ENCODE measurements around the gene DBH.

Gene DBH

GRCh38 chr9:133684936-133685361, 48.8 kb downstream of the DBH start:
- Mint-ChIP-seq H3K4me1 (peaks cover 34% of the 10 kb centered on the region), H3K4me3 (no peak overlapping the region), H3K27me3 (no peaks in the 10 kb centered on the region), H3K27ac (no peak overlapping the region), H3K9me3 (no peaks in the 10 kb centered on the region)
- ATAC-seq (no peak), DNase-seq (no peak)

GRCh38 chr9:133685653-133686609, 49.8 kb downstream of the DBH start:
- Mint-ChIP-seq H3K27ac (no peak overlapping the region), H3K4me1 (peaks cover 34% of the 10 kb centered on the region), H3K4me3 (no peak overlapping the region), H3K27me3 (no peaks in the 10 kb centered on the region), H3K9me3 (no peaks in the 10 kb centered on the region)
- DNase-seq (no peak), ATAC-seq (no peak)

GRCh38 chr9:133686642-133687575, 50.7 kb downstream of the DBH start:
- Mint-ChIP-seq H3K27ac (no peak overlapping the region), H3K9me3 (no peaks in the 10 kb centered on the region), H3K4me3 (no peak overlapping the region), H3K4me1 (peaks cover 37% of the 10 kb centered on the region), H3K27me3 (no peaks in the 10 kb centered on the region)
- no peak for ATAC-seq
- no peak for DNase-seq

- DNase-seq, result no peak
- no peaks in the 10 kb centered on the region for H3K9me3 Mint-ChIP-seq
- ATAC-seq, result no peak
- H3K4me3 Mint-ChIP-seq, result no peak overlapping the region
- H3K4me1 Mint-ChIP-seq, result peaks cover 37% of the 10 kb centered on the region
- no peak overlapping the region for H3K27ac Mint-ChIP-seq
- H3K27me3 Mint-ChIP-seq, result no peaks in the 10 kb centered on the region
Observed at GRCh38 chr9:133687856-133688761, 51.9 kb downstream of the DBH start.

- ATAC-seq (no peak), DNase-seq (no peak)
- Mint-ChIP-seq H3K27me3 (no peaks in the 10 kb centered on the region), H3K9me3 (no peaks in the 10 kb centered on the region), H3K27ac (no peak overlapping the region), H3K4me1 (peaks cover 26% of the 10 kb centered on the region), H3K4me3 (no peak overlapping the region)
Observed at GRCh38 chr9:133689151-133689763, 53.1 kb downstream of the DBH start.

- H3K4me1 Mint-ChIP-seq, result peaks cover 17% of the 10 kb centered on the region
- no peaks in the 10 kb centered on the region for H3K9me3 Mint-ChIP-seq
- no peaks in the 10 kb centered on the region for H3K27me3 Mint-ChIP-seq
- no peak overlapping the region for H3K27ac Mint-ChIP-seq
- H3K4me3 Mint-ChIP-seq, result no peak overlapping the region
- ATAC-seq (no peak), DNase-seq (no peak)
Observed at GRCh38 chr9:133690081-133690561, 54.0 kb downstream of the DBH start.

GRCh38 chr9:133691191-133691590, 55.0 kb downstream of the DBH start:
- ATAC-seq (no peak), DNase-seq (no peak)
- no peaks in the 10 kb centered on the region for H3K27me3 Mint-ChIP-seq
- no peaks in the 10 kb centered on the region for H3K9me3 Mint-ChIP-seq
- H3K4me1 Mint-ChIP-seq, result peaks cover 18% of the 10 kb centered on the region
- H3K4me3 Mint-ChIP-seq, result peak overlapping the region in 1 of 2 donors; percentile 39
- peak overlapping the region in 1 of 2 donors; percentile 82 for H3K27ac Mint-ChIP-seq

- DNase-seq, result no peak
- Mint-ChIP-seq H3K9me3 (no peaks in the 10 kb centered on the region), H3K4me1 (peaks cover 24% of the 10 kb centered on the region), H3K4me3 (peak overlapping the region in 1 of 2 donors; percentile 24), H3K27me3 (no peaks in the 10 kb centered on the region), H3K27ac (no peak overlapping the region)
- peak; percentile 81 for ATAC-seq
Observed at GRCh38 chr9:133691626-133692363, 55.6 kb downstream of the DBH start.

- no peaks in the 10 kb centered on the region for H3K9me3 Mint-ChIP-seq
- H3K4me3 Mint-ChIP-seq, result peak overlapping the region in 1 of 2 donors; percentile 24
- H3K27me3 Mint-ChIP-seq, result no peaks in the 10 kb centered on the region
- no peak for DNase-seq
- ATAC-seq, result no peak
- peak overlapping the region in 1 of 2 donors; percentile 34 for H3K27ac Mint-ChIP-seq
- peaks cover 25% of the 10 kb centered on the region for H3K4me1 Mint-ChIP-seq
Observed at GRCh38 chr9:133692364-133692985, 56.3 kb downstream of the DBH start.

GRCh38 chr9:133693116-133693515, 57.0 kb downstream of the DBH start:
- H3K27ac Mint-ChIP-seq, result no peak overlapping the region
- H3K9me3 Mint-ChIP-seq, result no peaks in the 10 kb centered on the region
- DNase-seq, result no peak
- H3K27me3 Mint-ChIP-seq, result no peaks in the 10 kb centered on the region
- peaks cover 25% of the 10 kb centered on the region for H3K4me1 Mint-ChIP-seq
- ATAC-seq, result no peak
- H3K4me3 Mint-ChIP-seq, result no peak overlapping the region

GRCh38 chr9:133693703-133694529, 57.8 kb downstream of the DBH start:
- no peak for DNase-seq
- Mint-ChIP-seq H3K4me1 (peaks cover 31% of the 10 kb centered on the region), H3K27ac (no peak overlapping the region), H3K4me3 (no peak overlapping the region), H3K27me3 (no peaks in the 10 kb centered on the region), H3K9me3 (peaks cover 0 to 4% of the 10 kb centered on the region in 2 donors)
- no peak for ATAC-seq

GRCh38 chr9:133694686-133695085, 58.5 kb downstream of the DBH start:
- DNase-seq, result no peak
- Mint-ChIP-seq H3K27me3 (no peaks in the 10 kb centered on the region), H3K4me1 (peaks cover 32% of the 10 kb centered on the region), H3K27ac (peak overlapping the region in 1 of 2 donors; percentile 22), H3K9me3 (peaks cover 0 to 8% of the 10 kb centered on the region in 2 donors), H3K4me3 (no peak overlapping the region)
- ATAC-seq, result no peak

- DNase-seq, result no peak
- Mint-ChIP-seq H3K27me3 (no peaks in the 10 kb centered on the region), H3K4me3 (no peak overlapping the region), H3K9me3 (peaks cover 0 to 9% of the 10 kb centered on the region in 2 donors), H3K27ac (no peak overlapping the region), H3K4me1 (peaks cover 41% of the 10 kb centered on the region)
- ATAC-seq, result no peak
Observed at GRCh38 chr9:133696071-133696472, 59.9 kb downstream of the DBH start.
